AG10803 (cell line): ENCODE results near the gene ALAS1.

Source experiments
- DNase-seq: peaks from one replicate; pipeline ENCODE4 v3.0.0; 2010; ENCODE audit warnings: low read depth
- H3K4me3 ChIP-seq: 2 replicates; pipeline ENCODE4 v1.5.1; 2011; ENCODE audit warnings: mild to moderate bottlenecking, low read length, control low read depth
- TF ChIP-seq, protein P1 (sequence below): conservative IDR thresholded peaks from 2 replicates; pipeline ENCODE4 v1.5.1; 2011; ENCODE audit warnings: mild to moderate bottlenecking, low read length, control low read depth, inconsistent platforms

ALAS1 gene

DNA sequence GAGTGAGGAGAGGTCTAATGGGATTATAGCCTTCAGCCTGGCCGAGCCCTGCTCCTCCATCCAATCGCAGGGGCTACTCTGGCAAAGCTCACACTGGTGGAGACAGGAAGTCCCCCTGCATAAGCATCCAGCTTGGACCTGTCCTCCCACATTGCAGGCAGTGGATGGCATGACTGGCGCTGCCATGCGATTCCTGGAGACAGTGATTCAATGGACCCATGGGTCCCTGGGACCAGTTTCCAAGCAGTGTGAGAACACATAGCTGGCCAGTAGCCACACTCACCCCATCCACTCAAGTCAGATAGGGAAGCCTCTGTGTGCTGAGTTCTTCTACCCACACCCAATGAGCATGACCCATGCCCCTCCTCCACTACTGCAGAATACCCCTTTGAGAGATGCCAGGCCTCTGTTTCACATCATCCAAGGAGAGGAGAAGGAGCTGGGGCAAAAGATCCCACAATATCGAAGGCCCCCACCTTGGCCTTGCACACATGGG lies 25.6 kb upstream of the ALAS1 start:
- no peak for DNase-seq
- H3K4me3 ChIP-seq: no peak overlapping the region
- TF ChIP-seq, protein P1, sequence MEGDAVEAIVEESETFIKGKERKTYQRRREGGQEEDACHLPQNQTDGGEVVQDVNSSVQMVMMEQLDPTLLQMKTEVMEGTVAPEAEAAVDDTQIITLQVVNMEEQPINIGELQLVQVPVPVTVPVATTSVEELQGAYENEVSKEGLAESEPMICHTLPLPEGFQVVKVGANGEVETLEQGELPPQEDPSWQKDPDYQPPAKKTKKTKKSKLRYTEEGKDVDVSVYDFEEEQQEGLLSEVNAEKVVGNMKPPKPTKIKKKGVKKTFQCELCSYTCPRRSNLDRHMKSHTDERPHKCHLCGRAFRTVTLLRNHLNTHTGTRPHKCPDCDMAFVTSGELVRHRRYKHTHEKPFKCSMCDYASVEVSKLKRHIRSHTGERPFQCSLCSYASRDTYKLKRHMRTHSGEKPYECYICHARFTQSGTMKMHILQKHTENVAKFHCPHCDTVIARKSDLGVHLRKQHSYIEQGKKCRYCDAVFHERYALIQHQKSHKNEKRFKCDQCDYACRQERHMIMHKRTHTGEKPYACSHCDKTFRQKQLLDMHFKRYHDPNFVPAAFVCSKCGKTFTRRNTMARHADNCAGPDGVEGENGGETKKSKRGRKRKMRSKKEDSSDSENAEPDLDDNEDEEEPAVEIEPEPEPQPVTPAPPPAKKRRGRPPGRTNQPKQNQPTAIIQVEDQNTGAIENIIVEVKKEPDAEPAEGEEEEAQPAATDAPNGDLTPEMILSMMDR: no peak

DNA sequence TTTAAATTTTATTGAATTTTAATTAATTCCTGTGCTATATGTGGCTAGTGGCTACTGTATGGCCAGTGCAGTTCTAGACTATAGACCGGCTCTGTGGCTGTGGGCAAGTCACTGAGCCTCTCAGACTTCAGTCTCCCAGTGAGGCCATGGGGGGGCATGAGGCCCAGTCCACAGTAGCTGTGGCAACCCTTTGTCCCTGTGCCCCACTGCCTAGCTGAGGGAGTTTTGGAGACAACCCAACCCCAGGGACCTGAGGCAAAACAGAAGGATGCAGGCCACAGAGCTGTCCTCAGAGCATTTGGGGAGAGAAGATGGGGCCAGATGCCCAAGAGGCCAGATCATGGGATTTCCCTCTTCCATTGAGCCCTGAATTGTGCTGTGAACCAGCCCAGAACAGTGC lies 24.9 kb upstream of the ALAS1 start:
- no peak for DNase-seq
- H3K4me3 ChIP-seq: no peak overlapping the region
- TF ChIP-seq, protein P1: no peak

DNA sequence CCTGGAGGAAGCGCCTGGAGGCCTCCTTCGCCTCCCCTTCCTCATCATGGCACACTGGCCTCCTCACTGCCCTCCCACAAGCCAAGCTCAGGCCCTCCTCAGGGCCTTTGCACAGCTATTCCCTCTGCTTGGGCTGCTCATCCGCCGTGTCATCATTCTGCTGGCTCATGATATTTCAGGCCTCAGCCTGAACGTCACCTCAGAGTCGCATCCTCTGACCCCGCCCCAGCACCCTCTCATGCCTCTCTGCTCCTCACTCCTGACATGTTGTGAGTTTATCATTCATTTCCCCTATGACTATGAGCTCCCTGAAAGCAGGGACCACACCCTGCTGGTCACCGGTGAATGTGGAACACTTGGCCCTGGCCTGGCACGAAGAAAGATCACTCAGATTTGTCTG lies 23.1 kb upstream of the ALAS1 start:
- TF ChIP-seq, protein P1: no peak
- DNase-seq: no peak
- no peak overlapping the region for H3K4me3 ChIP-seq

DNA sequence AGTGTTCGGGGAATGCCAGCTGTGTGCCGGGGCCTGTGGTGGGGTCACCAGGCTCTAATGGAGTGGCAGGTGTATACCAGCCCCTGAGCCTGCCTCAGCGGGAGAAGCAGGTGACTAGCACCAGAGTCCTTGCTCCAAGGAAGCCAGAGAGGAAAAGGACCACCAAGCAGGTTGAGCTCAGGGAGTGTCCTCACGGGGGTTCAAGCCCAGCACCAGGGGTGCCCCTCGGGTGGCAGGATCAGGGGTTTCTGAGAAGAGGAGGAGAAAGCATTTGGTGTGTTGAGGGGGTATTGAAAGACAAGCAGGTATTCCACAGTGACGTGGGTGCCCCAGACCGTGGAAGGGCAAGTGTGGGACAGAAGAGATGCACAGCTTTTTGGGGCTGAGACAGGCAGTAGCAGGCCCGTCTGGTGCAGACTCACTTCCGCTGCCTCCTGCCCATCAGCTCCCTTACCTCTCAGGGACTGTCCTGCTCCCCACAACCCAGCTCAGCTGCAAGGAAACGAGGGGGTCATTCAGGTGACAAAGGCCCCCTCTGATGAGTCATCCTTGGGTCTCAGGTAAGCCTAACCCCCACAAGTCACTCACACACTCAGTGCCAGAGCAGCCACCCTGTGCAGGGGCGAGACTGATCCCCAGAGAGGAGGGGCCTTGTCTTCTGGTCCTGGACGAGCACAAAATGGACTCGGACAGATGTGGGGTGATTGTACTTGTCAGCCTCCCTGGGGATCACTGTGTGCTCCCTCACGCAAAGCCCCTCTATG lies 22.4 kb upstream of the ALAS1 start:
- no peak overlapping the region for H3K4me3 ChIP-seq
- TF ChIP-seq, protein P1: no peak
- no peak for DNase-seq

DNA sequence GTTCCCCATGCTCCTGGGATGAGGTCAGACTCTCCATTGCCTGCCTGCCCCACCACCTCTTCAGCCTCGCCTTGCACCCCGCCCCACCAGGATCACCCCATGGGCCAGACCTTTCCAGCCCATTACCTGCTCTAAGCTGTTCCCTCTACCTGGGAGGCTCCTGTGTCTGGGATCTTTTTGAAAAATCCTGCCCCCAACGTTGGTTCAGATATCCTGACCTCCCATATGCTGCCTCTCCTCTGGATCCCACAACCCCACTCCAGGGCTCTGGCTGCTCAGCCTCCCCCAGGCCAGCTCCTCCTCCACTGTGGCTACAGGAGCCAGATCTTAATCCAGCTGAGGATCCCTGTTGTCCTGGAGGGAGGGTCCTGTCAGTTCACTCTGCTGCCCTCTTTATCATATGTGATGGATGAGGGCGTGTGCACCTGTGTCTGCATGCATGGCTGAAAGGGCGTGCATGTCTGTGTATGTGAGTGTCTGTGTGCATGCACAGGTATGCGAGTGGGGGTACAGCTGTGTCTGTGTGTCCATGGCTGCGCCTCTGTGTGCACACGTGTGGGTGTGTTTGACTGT lies 21.7 kb upstream of the ALAS1 start:
- TF ChIP-seq, protein P1: no peak
- no peak for DNase-seq
- H3K4me3 ChIP-seq: no peak overlapping the region

DNA sequence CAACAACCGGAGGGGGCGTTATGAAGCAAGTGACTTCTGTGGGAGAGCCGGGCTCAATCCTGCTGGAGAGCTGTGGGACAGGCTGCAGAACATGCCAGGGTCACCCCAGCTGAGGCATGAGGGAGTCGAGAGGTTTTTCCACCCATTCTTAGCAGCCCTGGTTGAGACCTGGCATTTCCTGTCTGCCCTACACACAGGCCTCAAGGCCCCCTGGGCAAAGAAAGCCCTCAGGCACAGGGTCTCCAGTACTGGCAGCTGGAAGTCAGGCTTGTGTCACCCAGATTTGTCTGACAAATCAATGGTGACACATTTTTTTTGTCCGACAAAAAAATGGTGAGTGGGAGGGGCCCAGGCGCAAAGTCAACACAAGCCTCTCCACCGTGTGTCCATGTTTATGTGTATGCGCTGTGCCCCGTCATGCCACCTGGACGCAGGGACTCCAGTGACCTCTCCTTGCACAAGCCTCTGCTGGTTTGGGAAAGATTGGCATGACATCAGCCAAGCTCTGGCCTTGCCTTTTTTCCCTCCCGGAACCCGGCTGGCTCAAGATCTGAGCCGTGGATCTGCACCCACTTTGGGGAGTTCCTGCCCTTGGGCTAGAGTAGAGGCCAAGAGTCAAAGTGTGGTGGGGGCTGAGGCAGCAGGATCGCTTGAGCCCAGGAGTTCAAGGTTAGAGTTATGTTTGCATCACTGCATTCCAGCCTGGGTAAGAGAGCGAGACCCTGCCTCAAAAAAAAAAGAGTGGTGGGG lies 20.8 kb upstream of the ALAS1 start:
- no peak overlapping the region for H3K4me3 ChIP-seq
- TF ChIP-seq, protein P1: no peak
- DNase-seq: no peak
